Kidney tubule cell (primary cell): ENCODE results near the gene GEMIN4.
"Not testable (repeated sequence)": the region's sequence is repeated elsewhere in the genome, so short reads cannot be mapped to it uniquely, and the experiment has no call there.

Source experiments
- DNase-seq: peaks from one replicate; pipeline ENCODE4 v3.0.0-alpha.2; 2018; ENCODE audit warnings: low spot score

The GEMIN4 gene

DNA sequence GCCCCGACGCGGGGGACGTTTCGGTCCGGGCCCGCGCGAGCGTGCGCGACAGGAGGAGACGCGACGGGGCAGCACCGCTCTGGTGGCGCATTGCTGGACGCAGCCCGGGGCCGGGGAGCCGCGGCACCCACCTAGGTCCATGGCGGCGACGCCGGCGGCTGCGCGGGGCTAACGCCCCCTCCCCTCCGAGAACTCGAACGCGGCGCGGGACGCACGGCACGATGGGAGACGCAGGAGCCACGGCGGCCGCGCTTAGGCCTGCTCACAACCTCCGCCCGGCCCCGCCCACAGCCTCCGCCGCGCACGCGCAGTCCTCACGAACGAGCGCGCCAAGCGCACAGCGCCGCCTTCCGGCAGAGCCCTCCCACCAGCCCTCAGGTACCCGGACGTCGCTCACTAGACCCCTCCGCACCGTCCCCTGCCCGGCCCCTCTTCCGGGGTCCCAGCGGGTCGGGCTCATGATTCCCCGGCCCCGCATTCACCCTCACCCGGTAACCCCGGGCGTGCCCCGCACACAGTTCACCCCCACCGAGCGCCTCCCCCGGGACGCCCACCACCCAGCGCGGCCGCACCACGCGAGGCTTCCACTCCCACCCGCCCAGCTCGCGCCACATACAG, at the start of gene GEMIN4:
GEMIN4 (minus strand) TSS at position 263 of the 618 bp plus-strand sequence; CDS start at position 141, 122 bp downstream.
- peak; percentile 89 for DNase-seq

DNA sequence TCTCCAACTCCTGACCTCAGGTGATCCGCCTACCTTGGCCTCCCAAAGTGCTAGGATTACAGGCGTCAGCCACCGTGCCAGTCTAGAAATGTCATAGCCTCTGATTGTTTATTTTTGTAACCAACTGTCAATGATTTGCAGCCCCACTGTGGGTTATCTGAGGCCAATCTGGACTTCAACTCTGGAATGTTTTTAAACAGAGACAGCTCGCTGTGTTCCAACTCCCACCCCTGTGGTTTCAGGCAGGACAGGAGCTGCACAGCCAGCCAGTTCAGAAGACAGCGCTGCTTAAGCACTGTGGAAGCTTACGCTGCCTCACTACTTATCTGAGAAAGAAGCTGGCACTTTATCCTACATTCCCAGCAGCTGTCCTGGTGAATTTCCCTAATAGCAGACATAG, 49.6 kb upstream of the GEMIN4 start:
- DNase-seq, result peak; percentile 61

DNA sequence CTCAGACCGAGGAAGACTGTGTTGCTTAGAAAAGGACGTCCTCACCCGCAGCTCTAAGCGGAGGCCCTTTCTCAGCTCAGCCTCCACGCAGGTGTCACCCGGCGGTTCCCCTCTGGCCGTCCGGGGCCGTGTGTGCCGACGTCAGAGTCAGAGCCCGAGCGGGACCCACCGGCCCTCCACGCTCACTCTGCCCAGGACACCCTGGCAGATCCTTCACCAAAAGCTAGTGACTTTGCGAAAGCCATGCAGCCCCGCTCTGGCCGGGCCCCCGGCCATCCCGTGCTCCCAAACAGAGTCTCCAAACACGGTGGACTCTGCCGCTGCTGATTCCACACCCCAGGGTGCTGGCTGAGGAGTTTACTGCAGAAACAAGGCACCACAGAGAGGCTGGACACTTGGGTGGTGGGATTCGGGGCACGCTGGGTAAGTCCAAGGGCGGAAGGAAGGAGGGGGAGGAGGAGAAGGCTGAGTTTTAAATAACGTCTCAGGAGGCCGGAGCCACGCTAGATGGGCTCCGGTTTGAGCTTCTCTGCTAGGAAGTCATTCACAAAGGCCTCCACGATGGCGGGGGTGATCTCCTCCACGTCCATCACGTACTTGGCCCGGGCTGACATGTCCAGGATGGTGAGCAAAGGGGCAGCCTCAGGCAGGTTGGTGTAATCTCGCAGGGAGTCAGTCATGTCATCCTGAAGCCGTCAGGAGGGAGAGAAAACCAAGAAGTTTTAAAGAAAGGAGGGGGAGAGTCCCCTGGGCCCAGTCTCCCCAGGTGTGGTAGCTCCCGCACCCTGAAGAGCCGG, 48.6 kb upstream of the GEMIN4 start:
- DNase-seq, result no peak

DNA sequence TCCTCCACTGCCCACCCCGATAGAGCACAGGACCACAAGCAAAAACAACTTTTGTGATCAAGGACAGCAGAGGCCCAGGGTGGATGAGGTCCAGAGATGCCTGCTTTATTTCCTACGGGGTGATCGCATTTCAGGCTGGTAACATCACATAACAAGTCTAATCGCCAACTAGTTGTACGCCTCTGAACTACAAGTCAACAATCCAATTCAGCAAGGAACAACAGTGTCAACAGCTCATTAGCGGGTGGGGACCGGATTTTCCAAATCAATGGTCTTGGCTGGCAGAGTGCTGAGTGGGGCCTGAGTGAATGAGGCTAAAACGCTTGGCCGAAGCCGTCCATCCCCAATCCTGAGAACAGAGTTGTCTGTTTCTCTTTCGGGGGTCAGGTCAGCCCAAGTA, 47.2 kb upstream of the GEMIN4 start:
- no peak for DNase-seq

DNA sequence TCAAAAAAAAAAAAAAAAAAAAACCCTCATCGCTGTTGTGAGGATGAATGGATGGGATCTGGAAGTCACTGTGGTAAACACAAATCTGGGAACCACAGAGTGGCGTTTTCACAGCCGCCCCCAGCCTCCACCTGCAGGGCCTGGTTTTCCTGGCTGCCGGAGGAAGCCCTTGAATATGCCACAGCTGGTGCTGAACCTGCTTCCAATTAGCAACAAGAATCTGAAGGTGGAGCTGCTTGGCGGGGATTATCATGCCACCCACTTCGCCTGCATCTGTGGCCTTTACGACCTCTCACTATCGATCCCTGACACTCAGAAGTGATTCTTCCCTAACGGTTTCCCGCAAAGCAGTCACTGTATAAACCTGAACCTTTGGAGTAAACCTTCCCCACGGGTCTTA, 46.2 kb upstream of the GEMIN4 start:
- no peak for DNase-seq

DNA sequence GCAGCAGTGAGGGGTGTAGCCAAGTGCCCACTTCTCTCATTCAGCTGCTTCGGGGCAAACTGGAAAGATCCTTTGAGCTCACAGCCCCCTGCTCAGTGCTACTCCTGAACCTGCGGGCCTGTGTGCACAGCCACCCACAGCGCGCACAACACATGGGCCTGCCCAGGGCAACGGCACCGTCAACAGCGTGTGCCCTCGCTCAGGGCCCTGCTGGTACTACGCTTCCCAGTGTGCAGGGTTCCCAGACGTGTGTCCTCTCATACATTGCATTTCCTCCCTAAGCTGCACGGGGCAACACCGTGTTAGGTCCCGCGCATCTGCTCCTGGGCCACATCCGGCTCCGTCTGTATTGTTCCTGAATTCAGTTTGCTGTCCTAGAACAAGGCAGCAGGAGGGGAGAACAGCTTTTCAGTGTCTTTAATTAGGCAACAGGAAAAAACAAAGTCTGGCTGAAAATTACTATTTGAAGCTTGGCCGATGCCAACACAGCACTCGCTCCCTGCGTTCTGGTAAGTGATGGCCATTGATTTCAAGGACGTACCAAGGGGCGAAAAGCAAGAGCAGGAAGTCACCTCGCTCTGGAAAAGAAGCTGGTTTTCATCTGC, 45.3 kb upstream of the GEMIN4 start:
- DNase-seq, result no peak

DNA sequence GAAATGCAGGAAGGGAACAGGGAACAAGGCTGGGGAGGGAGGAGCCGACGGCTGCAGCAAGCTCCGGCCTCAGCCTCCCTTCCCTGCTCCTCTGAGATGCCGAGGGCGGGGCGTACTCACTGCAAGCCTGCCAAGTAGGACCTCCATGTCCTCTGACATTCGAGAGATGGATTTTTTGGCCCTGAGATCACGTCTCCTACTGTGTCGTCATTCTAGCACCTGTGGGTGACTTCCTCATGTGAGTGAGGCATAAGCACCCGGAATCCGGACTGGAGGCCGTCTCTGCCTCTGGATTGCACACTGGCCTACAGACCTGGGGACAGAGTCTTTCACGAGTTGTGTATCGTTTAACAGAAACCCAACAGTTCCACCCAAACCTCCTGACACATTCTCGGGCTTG, 44.5 kb upstream of the GEMIN4 start:
- DNase-seq, result no peak

DNA sequence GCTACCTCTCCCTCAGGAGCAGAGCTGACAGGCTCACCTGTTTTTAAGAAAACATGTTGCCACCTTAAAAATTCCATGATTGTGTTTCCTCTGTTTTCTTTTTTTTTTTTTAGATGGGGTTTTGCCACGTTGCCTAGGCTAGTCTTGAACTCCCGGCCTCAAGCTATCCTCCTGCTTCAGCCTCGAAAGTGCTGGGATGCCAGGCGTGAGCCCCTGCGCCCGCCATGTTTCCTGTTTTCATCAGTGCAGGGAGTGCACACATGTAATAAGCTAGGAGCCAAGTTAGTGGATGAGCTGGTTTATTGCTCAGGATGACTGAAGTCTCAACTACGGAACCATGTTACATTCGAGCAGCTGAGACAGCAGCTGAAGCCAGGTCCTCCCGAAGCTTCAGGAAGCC, 43.7 kb upstream of the GEMIN4 start:
- DNase-seq, result no peak

DNA sequence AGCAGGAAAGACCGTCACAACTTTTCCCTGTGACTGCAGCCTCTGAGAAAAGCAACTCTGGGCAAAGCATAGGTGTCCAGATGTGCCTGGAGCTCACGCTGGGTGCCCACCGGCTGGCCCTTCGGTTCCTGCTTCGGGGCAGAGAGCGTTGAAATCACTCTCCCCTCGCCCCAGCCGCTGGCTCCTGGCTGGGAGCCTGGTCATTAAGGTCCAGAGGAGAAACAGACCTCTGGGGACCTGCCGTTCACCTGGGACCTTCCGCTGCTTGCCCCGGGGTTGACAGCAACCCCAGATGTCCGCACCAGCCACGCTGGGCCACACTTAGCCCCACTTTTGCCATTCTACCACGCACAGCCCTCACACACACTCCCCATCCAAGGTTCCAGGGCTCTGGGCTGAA, 43.2 kb upstream of the GEMIN4 start:
- DNase-seq, result no peak

DNA sequence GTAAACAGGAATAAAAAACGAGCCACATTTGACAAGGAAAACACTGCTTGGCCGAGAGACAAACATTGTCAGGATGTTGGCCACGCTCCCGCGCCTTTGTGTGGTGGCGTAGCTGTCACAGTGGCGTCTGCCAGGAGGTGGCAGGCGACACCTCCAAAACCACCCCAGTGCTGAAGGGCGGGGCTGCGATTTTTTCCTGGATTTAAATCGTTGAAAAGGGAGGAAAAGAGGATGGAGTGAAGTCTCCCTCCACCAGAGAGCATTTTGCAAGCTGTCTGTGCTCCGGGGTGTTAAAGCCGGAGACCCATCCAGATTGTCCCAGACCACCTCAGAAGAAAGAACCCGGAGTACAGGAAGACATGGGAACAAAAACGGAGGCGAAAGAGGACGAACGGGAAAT, 42.8 kb upstream of the GEMIN4 start:
- DNase-seq, result peak; percentile 76

DNA sequence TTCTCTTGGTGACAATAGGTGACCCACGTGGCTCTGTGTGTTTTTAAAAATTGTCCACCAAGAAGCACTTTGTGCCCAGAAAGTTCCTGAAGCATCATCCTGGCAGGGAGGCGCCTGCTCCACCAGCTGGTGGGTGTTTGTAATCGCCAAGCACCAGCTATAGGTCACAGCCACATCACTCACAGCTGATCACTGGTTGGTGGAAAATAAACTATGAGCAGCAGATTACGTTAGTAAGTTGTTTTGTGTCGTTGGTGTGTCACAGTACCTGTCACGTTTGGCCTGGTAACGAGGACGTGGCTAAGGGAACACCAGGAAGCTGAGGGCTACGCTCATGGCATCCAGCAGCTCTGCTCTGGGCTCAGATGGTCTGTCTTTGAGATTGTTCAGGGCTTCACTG, 40.2 kb upstream of the GEMIN4 start:
- DNase-seq, result peak; percentile 7

DNA sequence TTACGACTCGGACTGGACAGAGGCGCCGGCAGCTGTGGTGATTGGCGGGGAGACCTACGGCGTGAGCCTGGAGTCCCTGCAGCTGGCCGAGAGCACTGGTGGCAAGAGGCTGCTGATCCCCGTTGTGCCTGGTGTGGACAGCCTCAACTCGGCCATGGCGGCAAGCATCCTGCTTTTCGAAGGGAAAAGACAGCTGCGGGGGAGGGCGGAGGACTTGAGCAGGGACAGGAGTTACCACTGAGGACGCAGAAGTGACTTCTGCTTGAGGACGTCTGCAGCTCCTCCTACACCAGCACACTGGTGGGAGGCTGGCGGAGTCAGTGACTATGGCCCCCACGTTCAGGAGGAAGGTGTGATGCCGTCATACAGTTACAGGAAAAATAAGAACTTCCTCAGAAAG, 39.8 kb upstream of the GEMIN4 start:
- no peak for DNase-seq

DNA sequence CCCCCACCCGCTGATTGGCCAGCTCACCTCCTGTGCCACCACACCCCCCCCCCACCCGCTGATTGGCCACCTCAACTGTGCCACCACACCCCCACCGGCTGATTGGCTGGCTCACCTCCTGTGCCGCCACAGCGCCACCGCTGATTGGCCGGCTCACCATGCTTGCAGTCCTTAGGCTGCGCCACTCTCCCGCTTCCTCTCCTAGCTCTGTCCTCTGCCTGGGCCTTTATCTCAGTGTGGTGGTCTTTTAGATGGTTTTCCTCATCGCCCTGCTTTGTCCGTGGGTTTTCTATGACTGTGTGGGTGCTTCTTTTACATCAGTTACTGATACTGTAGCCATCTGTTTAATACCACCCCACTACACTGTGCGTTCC, 38.8 kb upstream of the GEMIN4 start:
- not testable (repeated sequence) for DNase-seq

DNA sequence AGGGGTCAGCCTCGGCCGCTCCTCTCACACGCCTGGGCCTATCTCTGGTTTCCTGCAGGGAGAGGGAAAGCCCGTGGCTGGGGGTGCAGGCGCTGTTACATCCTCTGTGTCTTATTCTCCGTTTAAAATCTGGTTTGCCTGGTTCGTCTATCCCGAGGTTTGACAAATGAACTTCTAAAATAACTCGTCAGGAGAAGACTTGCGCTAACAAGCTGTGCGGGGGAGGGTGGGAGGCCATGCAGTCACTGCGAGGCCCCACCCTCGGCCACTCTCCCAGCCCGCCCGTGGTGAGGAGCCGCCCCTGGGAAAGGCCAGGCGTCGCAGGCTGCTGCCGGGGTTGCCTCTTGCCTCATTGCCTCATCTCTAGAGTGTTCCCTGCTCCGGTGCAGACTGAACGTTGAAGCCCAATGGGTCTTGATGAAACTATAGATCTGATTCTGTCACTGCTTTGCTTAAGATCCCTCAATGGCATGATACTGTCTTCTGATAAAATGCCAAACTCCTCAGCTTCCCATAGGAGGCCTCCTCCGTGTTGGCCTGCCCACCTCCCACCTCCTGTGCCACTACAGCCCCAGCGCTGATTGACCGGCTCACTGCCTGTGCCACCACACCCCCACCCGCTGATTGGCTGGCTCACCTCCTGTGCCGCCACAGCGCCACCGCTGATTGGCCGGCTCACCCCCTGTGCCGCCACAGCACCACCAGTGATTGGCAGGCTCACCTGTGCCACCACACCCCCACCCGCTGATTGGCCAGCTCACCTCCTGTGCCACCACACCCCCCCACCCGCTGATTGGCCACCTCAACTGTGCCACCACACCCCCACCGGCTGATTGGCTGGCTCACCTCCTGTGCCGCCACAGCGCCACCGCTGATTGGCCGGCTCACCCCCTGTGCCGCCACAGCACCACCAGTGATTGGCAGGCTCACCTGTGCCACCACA, 38.1 kb upstream of the GEMIN4 start:
- DNase-seq, result not testable (repeated sequence)

DNA sequence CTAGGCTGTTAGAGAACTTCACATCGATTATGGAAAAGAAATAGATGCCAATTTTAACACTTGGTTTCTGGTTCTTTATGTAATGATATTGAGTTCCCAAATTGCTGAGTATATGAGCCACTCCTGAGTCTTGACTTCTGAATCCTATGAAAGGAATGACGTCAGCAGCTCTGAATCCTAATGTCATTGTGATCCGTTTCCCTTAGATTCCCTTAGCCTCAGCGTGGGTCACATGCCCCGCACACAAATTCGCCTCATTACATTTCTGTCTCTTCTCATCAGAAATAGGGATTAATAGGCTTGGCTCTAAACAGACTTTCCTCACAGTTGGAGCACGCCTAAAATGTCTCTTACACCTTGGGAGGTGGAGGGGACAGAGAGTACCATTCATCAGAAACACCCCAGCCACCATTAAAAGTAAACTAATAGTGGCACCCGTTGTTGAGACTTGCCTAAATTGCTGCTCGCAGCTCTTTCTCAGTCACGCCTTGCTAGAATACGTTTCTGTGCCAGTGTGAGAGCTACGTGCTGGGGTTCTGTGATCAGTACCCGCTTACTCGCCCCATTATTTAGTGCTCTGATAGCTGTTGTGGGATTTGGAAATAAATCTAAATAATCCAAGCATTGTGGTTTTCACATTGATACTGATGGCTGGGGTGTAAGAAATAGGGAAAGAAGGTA, 37.2 kb upstream of the GEMIN4 start:
- no peak for DNase-seq

DNA sequence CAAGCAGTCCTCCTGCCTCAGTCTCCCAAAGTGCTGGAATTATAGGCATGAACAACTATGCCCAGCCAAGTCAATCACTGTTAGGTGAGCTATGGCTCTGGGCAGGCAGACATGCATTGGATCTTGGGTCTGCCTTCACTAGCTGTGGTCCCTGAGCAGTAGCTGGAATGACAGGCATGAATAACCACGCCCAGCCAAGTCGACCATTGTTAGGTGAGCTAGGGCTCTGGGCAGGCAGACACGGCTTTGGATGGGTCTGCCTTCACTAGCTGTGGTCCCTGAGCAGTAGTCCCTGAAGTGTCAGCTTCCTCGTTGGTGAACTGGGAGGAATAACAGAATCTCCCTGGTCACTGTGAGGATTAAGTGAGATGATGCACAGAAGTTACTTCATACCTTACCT, 36.5 kb upstream of the GEMIN4 start:
- no peak for DNase-seq

DNA sequence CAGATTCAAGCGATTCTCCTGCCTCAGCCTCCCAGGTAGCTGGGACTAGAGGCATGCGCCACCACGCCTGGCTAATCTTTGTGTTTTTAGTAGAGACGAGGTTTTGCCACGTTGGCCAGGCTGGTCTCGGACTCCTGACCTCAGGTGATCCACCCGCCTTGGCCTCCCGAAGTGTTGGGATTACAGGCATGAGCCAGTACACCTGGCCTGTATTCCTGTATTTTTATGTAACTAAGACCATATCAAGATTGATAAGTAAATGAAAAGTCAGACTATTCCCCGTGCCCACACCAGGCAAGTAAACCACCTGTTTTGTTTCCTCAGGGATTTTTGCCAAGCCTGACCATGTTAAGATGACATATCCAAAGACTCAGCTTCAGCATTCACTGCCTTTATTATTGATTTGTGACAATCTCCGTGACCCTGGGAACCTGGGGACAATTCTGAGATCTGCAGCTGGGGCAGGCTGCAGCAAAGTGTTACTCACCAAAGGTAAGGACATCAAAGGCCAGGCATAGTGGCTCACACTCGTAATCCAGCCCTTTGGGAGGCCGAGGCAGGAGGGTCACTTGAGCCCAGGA, 35.7 kb upstream of the GEMIN4 start:
- DNase-seq, result no peak

DNA sequence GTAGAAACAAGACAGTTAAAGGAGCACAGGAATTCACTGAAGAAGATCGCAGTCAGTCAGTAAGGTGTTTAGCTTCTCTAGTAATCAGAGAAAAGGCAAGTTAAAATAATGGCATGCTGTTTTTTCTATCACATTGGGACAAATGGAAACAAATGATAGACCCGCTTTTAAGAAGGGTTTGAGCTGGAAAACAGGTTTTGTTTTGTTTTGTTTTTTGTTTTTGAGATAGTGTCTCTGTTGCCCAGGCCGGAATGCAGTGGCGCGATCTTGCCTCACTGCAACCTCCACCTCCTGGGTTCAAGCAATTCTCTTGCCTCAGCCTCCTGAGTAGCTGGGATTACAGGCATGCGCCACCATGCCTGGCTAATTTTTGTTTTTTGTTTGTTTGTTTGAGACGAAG, 33.8 kb upstream of the GEMIN4 start:
- not testable (repeated sequence) for DNase-seq

DNA sequence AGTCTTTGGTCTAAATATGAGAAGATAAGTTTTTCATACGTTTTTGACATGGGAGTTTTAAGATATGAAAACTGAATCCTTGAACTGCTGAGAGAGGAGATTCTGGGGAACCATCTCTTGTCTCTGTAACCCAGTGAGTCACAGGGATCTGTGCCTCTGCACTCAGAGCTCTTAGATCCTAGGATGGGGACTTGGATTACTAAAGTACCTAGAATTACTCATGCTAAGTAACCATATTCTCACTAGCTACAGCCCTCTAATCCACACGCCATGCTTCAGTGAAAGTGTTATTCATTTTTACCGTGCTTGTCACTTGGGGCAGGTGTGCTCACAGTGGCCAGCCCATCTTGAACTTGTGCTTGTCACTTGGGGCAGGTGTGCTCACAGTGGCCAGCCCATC, 32.1 kb upstream of the GEMIN4 start:
- DNase-seq, result peak; percentile 70

DNA sequence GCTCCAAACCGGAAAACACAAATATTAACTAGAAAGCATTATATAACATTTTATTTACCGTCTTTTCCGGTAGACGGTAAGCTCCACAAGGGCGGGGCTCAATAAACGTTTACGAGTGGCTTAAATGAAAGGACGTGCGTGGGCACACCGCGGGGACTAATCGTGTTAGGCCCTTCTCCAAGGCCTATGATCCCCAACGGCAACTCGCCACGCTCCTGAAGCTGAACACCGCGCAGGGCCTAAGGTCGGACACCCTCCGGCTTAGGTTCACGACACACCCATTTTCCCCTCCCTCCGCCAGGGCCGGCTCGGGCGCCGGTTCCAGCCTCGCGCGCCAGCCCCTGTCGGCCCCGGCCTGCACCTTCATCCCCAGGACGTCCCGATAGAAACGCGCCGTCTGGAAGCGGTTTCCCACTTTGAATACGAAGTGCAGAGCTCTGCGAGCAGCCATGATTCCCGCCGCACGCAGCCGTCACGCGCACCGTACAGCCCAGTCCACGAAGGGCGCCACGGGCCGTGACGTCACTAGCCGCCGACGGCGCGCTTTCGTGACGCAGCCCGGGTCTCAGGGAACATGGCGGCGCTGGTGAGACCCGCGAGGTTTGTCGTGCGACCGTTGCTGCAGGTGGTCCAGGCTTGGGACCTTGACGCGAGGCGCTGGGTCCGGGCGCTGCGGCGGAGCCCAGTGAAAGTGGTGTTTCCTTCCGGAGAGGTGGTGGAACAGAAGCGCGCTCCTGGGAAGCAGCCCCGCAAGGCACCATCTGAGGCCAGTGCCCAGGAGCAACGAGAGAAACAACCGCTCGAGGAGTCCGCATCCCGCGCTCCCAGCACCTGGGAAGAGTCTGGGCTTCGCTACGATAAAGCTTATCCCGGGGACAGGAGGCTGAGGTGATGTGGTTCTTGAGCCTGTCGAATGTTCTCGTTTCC, 30.0 kb upstream of the GEMIN4 start, which contains the start of the genes GLOD4 and MRM3:
GLOD4 (minus strand) TSS at position 476 of the 927 bp plus-strand sequence; CDS start at position 451, 25 bp downstream.
MRM3 (plus strand) TSS at position 549 of the 927 bp plus-strand sequence; CDS start at position 575, 26 bp downstream.
- DNase-seq, result peak; percentile 86
